Measurements from ENCODE around the gene PANK4. TPM values are rescaled to one million over a fixed set of nuclear protein-coding genes. Genes with fewer than 3 reads are reported as not detected.

PANK4 gene
- polyA plus RNA-seq, 1 donor (not counting 4 experiments of a cell fraction or from before 2014, with no cell fraction given), result 14.5 TPM

- no peaks in the 10 kb centered on the region for H3K36me3 ChIP-seq (ENCODE audit: control insufficient read depth in 2 of 2, extremely low read depth in 1 of 2, insufficient read depth in 2 of 2, low read length in 2 of 2)
- peaks cover 10% of the 10 kb centered on the region for H3K79me2 ChIP-seq (ENCODE audit: control insufficient read depth, insufficient read depth, low read length)
- no peaks in the 10 kb centered on the region for H3K9me3 ChIP-seq (ENCODE audit: control insufficient read depth, low read depth, low read length)
- dilution Hi-C loops (cut with MboI; ENCODE audit: extremely low pct_ligation_motif_present, low sequenced_read_pairs), result no loop called here
- no peak for TF ChIP-seq EZH2 (IDR thresholded peaks at IDR 0.05; ENCODE audit: low read length)
- TF ChIP-seq, protein P1, sequence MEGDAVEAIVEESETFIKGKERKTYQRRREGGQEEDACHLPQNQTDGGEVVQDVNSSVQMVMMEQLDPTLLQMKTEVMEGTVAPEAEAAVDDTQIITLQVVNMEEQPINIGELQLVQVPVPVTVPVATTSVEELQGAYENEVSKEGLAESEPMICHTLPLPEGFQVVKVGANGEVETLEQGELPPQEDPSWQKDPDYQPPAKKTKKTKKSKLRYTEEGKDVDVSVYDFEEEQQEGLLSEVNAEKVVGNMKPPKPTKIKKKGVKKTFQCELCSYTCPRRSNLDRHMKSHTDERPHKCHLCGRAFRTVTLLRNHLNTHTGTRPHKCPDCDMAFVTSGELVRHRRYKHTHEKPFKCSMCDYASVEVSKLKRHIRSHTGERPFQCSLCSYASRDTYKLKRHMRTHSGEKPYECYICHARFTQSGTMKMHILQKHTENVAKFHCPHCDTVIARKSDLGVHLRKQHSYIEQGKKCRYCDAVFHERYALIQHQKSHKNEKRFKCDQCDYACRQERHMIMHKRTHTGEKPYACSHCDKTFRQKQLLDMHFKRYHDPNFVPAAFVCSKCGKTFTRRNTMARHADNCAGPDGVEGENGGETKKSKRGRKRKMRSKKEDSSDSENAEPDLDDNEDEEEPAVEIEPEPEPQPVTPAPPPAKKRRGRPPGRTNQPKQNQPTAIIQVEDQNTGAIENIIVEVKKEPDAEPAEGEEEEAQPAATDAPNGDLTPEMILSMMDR (optimal IDR thresholded peaks at IDR 0.05 in 1 of 3, IDR thresholded peaks at IDR 0.05 in 1 of 3, conservative IDR thresholded peaks at IDR 0.05 in 1 of 3; ENCODE audit: extremely low read depth in 1 of 3, insufficient read depth in 2 of 3, low read length in 3 of 3), result no peak
- DNase-seq (ENCODE audit: low read depth, low spot score) (no peak), FAIRE-seq (no peak)
- H3K9ac ChIP-seq (ENCODE audit: control insufficient read depth, extremely low read depth, insufficient read depth, low read length), result peak within 1 kb of the TSS; percentile 37
- H2AFZ ChIP-seq (ENCODE audit: control insufficient read depth, low read length), result peak within 1 kb of the TSS; percentile 74
- no peaks in the 10 kb centered on the region for H3K27me3 ChIP-seq (ENCODE audit: control insufficient read depth, extremely low read depth, insufficient read depth, low read length)
- peak within 1 kb of the TSS; percentile 48 for H3K4me2 ChIP-seq (ENCODE audit: control insufficient read depth, extremely low read depth, insufficient read depth, low read depth, low read length)
- H3K27ac ChIP-seq (ENCODE audit: control insufficient read depth, insufficient read depth, low read length), result no peak within 1 kb of the TSS
- H3K9me1 ChIP-seq (ENCODE audit: control insufficient read depth, extremely low read depth, insufficient read depth, low read length), result no peaks in the 10 kb centered on the region
- peaks cover 68% of the 10 kb centered on the region for H3K4me1 ChIP-seq (ENCODE audit: control insufficient read depth, extremely low read depth, insufficient read depth, low read length)
- no peaks in the 10 kb centered on the region for H4K20me1 ChIP-seq (ENCODE audit: control insufficient read depth, extremely low read depth, insufficient read depth, low read length)
- peak within 1 kb of the TSS in 1 of 3 experiments; percentile 14 for H3K4me3 ChIP-seq (ENCODE audit: control insufficient read depth in 2 of 3, extremely low read depth in 1 of 3, insufficient read depth in 2 of 3, low read depth in 1 of 3, low read length in 3 of 3)
These were observed 3.6 kb upstream of the PANK4 start, which contains the start of gene HES5 for GRCh38 chr1:2529784-2530512. Gene HES5, minus strand, starts transcription at chr1:2530263. Its CDS starts 99 bp downstream, at chr1:2530164.

- Histone ChIP-seq H3K4me3 (ENCODE audit: control insufficient read depth in 2 of 3, extremely low read depth in 1 of 3, insufficient read depth in 2 of 3, low read depth in 1 of 3, low read length in 3 of 3) (no peak overlapping the region), H2AFZ (ENCODE audit: control insufficient read depth, low read length) (peak overlapping the region; percentile 9), H3K9me3 (ENCODE audit: control insufficient read depth, low read depth, low read length) (no peaks in the 10 kb centered on the region), H3K9me1 (ENCODE audit: control insufficient read depth, extremely low read depth, insufficient read depth, low read length) (no peaks in the 10 kb centered on the region), H3K9ac (ENCODE audit: control insufficient read depth, extremely low read depth, insufficient read depth, low read length) (peak overlapping the region; percentile 15), H3K36me3 (ENCODE audit: control insufficient read depth in 2 of 2, extremely low read depth in 1 of 2, insufficient read depth in 2 of 2, low read length in 2 of 2) (no peaks in the 10 kb centered on the region), H3K79me2 (ENCODE audit: control insufficient read depth, insufficient read depth, low read length) (peaks cover 18% of the 10 kb centered on the region), H3K4me1 (ENCODE audit: control insufficient read depth, extremely low read depth, insufficient read depth, low read length) (peaks cover 66% of the 10 kb centered on the region), H4K20me1 (ENCODE audit: control insufficient read depth, extremely low read depth, insufficient read depth, low read length) (no peaks in the 10 kb centered on the region), H3K4me2 (ENCODE audit: control insufficient read depth, extremely low read depth, insufficient read depth, low read depth, low read length) (peak overlapping the region; percentile 22), H3K27me3 (ENCODE audit: control insufficient read depth, extremely low read depth, insufficient read depth, low read length) (no peaks in the 10 kb centered on the region), H3K27ac (ENCODE audit: control insufficient read depth, insufficient read depth, low read length) (no peak overlapping the region)
- TF ChIP-seq EZH2 (IDR thresholded peaks at IDR 0.05; ENCODE audit: low read length), result no peak
- TF ChIP-seq, protein P1 (optimal IDR thresholded peaks at IDR 0.05 in 1 of 3, IDR thresholded peaks at IDR 0.05 in 1 of 3, conservative IDR thresholded peaks at IDR 0.05 in 1 of 3; ENCODE audit: extremely low read depth in 1 of 3, insufficient read depth in 2 of 3, low read length in 3 of 3), result no peak
- DNase-seq (ENCODE audit: low read depth, low spot score) (no peak), FAIRE-seq (no peak)
- dilution Hi-C loops (cut with MboI; ENCODE audit: extremely low pct_ligation_motif_present, low sequenced_read_pairs), result no loop called here
These were observed 2.8 kb upstream of the PANK4 start for GRCh38 chr1:2528966-2529783.

All from keratinocyte (primary cell).